ENCODE results near the gene STXBP1.

STXBP1 gene

GRCh38 chr9:127658428-127658827 is 46.4 kb downstream of the STXBP1 start:
- no peak for DNase-seq (ENCODE audit: low spot score)

DNA sequence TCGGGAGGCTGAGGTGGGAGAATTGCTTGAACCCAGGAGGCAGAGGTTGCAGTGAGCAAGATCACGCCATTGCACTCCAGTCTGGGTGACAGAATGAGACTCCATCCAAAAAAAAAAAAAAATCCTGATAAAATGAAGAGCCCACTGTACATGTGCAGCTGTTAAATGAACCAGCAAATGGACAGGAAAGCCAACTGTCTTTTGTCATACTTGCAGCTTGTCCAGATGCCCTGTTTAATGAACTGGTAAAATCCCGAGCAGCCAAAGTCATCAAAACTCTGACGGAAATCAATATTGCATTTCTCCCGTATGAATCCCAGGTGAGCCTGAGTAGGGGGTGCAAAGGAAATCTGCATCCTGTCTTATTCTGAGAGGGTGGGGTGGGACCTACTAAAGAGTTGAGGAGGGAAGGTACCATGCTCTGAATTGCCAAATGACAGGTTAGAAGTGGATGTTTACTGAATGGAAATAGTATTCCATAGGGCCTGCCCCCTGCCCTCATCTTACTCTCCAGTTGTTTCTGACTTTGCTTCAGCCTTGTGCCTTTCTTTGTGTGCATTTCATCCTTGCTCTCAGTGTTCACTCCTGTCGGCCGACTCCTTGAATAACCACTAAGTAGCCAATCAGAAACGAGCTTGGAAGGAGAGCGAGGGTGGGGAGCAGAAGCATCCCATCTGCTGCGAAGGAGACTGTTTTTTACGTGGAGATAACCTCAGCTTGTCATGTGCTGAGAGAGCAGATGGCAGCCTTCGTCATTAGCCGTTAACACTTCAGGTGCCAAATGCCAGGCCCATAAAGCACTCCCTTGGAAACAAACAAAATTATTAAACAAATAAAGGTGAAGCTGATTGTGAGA is 49.0 kb downstream of the STXBP1 start:
- DNase-seq (ENCODE audit: low spot score), result no peak

GRCh38 chr9:127662617-127663016 is 50.5 kb downstream of the STXBP1 start:
- no peak for DNase-seq (ENCODE audit: low spot score)

DNA sequence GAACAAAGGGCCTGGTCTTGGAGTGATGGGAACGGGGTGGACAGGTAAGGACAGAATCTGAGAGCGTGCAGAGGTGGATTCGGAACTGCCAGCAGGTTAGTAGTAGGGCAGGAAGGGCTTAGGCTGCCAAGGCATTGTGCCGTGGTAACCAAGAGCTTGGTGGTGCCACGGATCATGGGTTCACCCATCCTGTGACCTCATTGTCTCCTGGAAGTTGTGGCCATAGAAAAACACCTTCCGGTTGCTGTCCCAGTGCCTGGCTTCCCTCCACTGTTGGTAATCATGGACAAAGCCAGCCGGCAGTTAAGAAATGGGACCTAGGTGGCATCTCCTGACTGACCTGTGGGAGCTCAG is 52.2 kb downstream of the STXBP1 start:
- DNase-seq (ENCODE audit: low spot score), result no peak

DNA sequence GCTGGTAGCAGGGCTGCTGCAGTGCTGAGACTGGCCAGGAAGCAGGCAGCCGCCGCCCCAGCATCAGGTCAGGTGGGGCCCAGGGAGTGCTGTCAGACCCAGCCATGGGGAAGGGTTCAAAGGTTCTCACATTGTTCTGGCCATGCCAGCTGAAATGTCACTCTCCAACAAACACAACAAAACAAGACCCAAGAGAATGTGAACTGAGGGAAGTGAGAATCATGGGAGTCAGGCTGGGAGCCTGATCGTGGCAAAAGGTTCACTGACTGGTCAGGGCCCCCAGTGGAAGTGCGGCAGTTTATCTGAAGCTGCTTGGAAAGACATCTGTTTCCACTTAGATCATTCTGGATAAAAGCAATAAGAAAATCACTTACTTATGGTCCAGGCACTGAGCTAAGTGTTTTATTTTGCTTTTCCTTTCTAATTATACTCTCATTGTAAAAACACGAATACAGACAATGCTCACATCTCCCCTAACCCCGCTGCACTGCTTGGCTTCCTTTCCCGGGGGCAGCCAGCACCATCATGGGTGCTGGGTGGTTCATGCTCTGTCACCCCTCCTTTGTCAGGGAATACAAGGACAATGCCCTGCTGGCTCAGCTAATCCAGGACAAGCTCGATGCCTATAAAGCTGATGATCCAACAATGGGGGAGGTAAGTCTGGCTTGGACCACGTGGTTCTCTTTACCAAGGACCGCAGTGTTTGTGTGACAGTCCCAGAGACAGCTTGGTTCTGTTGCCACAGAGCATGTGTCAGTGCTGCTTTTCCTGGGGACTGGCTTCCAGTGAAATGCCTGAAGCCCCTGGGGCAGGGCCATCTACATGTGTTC is 52.8 kb downstream of the STXBP1 start:
- DNase-seq (ENCODE audit: low spot score), result peak; percentile 66

DNA sequence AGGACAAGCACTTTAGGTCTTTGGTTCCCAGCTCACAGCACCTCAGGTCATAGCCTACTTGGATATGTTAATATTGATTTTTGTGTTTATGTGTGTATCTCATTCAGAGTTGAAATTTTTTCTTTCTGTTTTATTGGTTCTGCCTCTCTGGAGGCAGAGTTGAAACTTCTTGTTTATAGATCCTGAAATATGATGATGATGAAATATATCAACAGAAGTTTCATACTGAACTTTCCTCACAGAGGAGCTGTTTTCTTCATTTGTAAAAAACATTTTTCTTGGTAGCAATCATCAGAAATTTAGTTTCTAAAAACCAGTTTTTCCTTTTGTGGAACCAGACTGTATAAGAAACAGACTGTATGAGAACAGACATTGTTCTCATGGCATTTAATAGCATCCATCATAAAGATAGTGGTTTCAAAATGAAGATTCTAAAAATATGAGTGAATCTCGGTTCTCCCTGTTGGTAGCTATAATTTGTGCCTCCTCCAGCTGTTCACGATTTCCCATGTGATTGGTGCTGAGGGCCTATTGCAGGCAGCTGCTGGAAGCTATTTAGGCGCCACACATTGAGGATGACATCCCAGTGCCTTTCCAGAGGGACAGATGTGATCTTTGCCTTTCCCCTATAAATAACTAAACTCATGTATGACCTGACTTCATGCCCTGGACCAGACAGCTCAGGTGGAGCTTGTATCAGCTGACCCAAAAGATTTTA is 55.2 kb downstream of the STXBP1 start:
- DNase-seq (ENCODE audit: low spot score), result no peak

- no peak for DNase-seq (ENCODE audit: low spot score)
Observed at GRCh38 chr9:127667906-127668305, 55.8 kb downstream of the STXBP1 start.

DNA sequence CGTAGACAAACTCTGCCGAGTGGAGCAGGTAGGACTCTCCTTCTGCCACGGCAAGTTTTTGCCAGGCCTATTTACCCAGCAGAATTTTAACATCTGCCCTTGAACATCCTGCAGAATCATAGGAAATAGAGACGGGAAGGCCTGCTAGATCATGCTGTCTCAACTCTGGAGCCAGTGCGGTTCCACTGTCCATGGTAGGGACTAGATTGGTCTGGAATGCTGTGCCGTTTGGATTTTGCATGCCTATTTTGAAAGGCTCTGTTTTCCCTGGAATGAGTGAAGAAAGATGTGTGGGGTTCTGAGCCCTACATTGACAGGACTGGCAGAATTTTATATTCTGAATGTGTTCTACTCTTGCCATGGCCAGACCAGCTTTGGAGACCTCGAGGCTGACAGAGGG is 61.2 kb downstream of the STXBP1 start:
- DNase-seq (ENCODE audit: low spot score), result no peak

DNA sequence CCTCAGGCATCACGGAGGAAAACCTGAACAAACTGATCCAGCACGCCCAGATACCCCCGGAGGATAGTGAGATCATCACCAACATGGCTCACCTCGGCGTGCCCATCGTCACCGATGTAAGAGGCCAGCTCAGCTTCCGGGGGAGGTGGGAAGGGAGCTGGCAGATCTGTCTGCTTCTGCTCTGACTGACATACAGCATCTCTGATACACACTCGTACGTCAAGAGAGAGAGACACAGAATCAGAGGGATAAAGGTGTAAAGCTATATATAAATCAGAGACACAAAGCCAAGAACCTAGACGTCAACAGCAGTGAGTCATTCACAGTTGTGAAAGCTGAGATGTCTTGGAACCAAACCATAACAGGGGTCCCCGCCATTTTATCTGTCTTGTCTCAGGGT is 64.6 kb downstream of the STXBP1 start:
- no peak for DNase-seq (ENCODE audit: low spot score)

DNA sequence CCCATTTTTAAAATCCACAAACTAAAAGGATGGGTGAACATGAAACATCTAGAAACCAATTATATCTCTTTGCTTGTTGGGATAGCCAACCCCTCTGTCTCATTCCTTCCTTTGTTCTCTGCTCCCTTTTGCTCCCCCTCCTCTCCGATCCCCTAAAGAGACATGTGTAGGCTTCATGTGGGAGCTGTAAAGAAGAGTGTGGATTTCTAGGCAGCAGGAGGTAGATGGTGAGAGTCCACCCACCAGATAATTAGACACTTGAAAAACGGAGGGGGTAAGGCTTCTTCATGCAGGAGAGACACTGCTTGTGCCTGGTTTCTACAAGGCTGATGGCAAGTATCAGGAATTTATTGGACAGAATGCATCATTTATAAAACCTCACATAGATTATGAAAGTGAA is 67.4 kb downstream of the STXBP1 start:
- DNase-seq (ENCODE audit: low spot score), result no peak

DNA sequence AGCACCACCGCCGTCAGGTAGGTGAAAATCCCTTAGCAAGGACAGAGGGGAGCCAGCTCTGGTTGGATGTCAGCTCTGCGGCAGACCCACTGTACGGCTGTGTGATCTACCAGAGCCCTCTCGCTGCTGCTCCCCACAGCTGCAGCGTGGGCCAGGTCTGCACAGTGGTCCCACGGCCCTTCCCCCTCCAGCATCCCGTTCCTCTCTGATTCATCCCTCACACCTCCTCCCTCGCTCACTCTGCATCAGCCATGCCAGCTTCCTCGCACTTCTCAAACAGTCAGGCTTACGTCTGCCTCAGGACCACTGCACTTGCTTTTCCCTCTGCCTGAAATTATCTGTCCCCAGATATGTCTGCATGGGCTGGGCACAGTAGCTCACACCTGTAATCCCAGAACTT is 68.1 kb downstream of the STXBP1 start:
- DNase-seq (ENCODE audit: low spot score), result no peak

- no peak for DNase-seq (ENCODE audit: low spot score)
Observed at GRCh38 chr9:127680846-127681245, 68.8 kb downstream of the STXBP1 start.

- DNase-seq (ENCODE audit: low spot score), result no peak
Observed at GRCh38 chr9:127682351-127683136, 70.5 kb downstream of the STXBP1 start.

GRCh38 chr9:127683723-127684122 is 71.6 kb downstream of the STXBP1 start:
- peak; percentile 76 for DNase-seq (ENCODE audit: low spot score)

GRCh38 chr9:127684576-127684975 is 72.5 kb downstream of the STXBP1 start:
- DNase-seq (ENCODE audit: low spot score), result peak; percentile 79

DNA sequence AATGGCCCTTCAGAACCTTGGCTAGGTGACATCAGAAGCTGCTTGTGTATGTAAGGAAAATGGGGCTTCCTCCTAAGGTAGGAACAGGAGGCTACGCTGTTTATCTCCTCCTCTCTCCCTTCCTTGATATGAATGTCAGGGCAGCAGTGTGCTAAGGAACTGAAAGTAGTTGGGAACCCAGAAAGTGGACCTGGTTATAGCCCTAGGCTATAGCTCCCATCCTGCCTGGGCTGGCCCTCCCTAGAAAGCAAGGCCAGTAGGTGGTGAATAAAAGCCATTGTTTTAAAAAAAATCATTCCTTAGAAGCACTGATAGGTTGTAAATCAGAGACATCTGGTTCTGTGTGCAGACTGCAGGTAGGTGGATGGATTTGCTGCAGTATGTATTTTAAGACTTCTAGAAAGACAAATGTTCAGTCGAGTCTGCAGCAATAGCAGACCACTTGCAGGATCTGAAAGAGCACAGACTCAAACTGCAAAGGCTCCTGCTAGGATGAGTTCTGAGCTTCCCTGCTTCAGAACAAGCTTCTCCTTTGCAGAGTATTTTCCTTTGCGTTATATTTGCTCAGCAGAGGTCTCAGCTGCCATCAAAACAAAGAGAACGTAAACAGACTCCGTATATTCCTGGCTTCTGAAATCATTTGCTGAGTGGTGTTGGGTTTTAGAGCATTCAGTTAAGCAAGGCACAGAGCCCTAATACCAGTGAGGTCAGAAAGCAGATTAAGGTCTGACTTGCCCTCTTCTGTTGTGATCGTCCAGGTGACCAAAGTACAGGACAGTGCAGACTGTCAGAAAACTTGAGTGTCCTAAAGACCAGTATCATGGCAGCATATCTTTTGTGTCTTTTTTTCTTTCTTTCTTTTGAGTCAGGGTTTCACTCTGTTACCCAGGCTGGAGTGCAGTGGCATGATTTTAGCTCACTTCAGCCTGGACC is 74.7 kb downstream of the STXBP1 start:
- DNase-seq (ENCODE audit: low spot score), result no peak

- no peak for DNase-seq (ENCODE audit: low spot score)
Observed at GRCh38 chr9:127689329-127690000, 77.4 kb downstream of the STXBP1 start.

DNA sequence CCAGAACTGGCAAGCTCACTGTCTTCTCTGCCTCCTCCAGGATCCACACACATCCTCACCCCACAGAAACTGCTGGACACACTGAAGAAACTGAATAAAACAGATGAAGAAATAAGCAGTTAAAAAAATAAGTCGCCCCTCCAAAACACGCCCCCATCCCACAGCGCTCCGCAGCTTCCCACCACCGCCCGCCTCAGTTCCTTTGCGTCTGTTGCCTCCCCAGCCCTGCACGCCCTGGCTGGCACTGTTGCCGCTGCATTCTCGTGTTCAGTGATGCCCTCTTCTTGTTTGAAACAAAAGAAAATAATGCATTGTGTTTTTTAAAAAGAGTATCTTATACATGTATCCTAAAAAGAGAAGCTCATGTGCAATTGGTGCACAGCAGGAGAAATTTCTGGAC is 78.7 kb downstream of the STXBP1 start:
- DNase-seq (ENCODE audit: low spot score), result no peak

GRCh38 chr9:127692071-127692470 is 80.0 kb downstream of the STXBP1 start:
- no peak for DNase-seq (ENCODE audit: low spot score)

- no peak for DNase-seq (ENCODE audit: low spot score)
Observed at GRCh38 chr9:127693143-127693542, 81.1 kb downstream of the STXBP1 start.

Data from AG20443 (cell line).